ENCODE measurements around the gene PTRHD1. TPM values are rescaled to one million over a fixed set of nuclear protein-coding genes. Genes with fewer than 3 reads are reported as not detected.

PTRHD1 gene
- polyA plus RNA-seq, 1 experiment, result 42.5 TPM

DNA sequence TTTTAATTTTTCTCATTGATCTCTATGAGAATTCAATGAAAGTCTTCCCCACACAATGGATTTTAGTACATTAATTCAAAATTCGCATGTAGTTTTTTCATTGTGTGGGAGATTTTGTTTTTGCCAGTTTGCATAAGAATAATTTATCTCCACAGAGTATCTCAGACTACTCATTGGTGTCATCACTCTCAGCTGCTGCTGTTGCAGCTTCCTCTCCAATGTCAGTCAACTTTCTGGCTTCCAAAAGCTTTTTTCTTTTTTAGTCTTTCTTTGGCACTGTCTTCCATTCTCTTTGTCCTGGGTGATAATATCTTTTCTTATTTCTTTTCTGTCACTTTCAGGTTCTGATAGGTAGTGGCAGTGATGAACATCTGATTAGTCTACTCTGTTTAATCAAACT lies 50.5 kb downstream of the PTRHD1 start:
- ChIA-PET POLR2A (no interaction called here), CTCF (interaction anchor here (1.3 kb wide), 1 partner anchor 129 kb away, joined by 3 read pairs; no protein-coding TSS in a partner anchor)
- TF ChIP-seq CTCF (IDR thresholded peaks at IDR 0.05; ENCODE audit: low read depth, low read length), result no peak
- H3K27me3 ChIP-seq (ENCODE audit: control insufficient read depth, insufficient read depth, low read length), result no peaks in the 10 kb centered on the region
- no peak overlapping the region for H3K4me3 ChIP-seq (ENCODE audit: low read depth, low read length)
- H3K9me3 ChIP-seq (ENCODE audit: control insufficient read depth, insufficient read depth, low read length), result no peaks in the 10 kb centered on the region
- no peak overlapping the region for H3K27ac ChIP-seq (ENCODE audit: low read depth, low read length)
- no peak for DNase-seq (ENCODE audit: low read depth, low spot score)

GRCh38 chr2:24740142-24740541 lies 53.0 kb downstream of the PTRHD1 start:
- Histone ChIP-seq H3K4me3 (ENCODE audit: low read depth, low read length) (no peak overlapping the region), H3K27ac (ENCODE audit: low read depth, low read length) (no peak overlapping the region), H3K9me3 (ENCODE audit: control insufficient read depth, insufficient read depth, low read length) (no peaks in the 10 kb centered on the region), H3K27me3 (ENCODE audit: control insufficient read depth, insufficient read depth, low read length) (no peaks in the 10 kb centered on the region)
- CTCF ChIA-PET, result no interaction called here
- TF ChIP-seq CTCF (IDR thresholded peaks at IDR 0.05; ENCODE audit: low read depth, low read length), result no peak
- POLR2A ChIA-PET, result no interaction called here
- no peak for DNase-seq (ENCODE audit: low read depth, low spot score)

Other genes starting within 250 kb of the PTRHD1 start
- 12.1 and 15.7 TPM in 2 replicates for gene CENPO, start within 50 bp of the PTRHD1 start, polyA plus RNA-seq (2011; rRNA removed)
- 29.6 and 41.1 TPM in 2 replicates for gene ADCY3, start 126.8 kb upstream of the PTRHD1 start, polyA plus RNA-seq (2011; rRNA removed)
- 3.5 and 4.1 TPM in 2 replicates for gene DNAJC27, start 178.6 kb upstream of the PTRHD1 start, polyA plus RNA-seq (2011; rRNA removed)
- gene EFR3B, start 248.7 kb upstream of the PTRHD1 start, polyA plus RNA-seq (2011; rRNA removed), result 0.09 and 0.14 TPM in 2 replicates